ENCODE measurements around the gene TLCD3B.

TLCD3B gene

DNA sequence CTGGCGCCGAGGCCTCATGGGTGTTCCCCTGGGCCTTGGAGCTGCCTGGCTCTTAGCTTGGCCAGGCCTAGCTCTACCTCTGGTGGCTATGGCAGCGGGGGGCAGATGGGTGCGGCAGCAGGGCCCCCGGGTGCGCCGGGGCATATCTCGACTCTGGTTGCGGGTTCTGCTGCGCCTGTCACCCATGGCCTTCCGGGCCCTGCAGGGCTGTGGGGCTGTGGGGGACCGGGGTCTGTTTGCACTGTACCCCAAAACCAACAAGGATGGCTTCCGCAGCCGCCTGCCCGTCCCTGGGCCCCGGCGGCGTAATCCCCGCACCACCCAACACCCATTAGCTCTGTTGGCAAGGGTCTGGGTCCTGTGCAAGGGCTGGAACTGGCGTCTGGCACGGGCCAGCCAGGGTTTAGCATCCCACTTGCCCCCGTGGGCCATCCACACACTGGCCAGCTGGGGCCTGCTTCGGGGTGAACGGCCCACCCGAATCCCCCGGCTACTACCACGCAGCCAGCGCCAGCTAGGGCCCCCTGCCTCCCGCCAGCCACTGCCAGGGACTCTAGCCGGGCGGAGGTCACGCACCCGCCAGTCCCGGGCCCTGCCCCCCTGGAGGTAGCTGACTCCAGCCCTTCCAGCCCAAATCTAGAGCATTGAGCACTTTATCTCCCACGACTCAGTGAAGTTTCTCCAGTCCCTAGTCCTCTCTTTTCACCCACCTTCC lies 43.5 kb downstream of the TLCD3B start:
- no peak for DNase-seq

DNA sequence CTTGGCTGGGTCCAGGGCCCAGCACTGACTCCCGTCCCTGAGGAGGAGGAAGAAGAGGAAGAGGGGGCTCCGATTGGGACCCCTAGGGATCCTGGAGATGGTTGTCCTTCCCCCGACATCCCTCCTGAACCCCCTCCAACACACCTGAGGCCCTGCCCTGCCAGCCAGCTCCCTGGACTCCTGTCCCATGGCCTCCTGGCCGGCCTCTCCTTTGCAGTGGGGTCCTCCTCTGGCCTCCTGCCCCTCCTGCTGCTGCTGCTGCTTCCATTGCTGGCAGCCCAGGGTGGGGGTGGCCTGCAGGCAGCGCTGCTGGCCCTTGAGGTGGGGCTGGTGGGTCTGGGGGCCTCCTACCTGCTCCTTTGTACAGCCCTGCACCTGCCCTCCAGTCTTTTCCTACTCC lies 44.1 kb downstream of the TLCD3B start:
- DNase-seq = no peak

DNA sequence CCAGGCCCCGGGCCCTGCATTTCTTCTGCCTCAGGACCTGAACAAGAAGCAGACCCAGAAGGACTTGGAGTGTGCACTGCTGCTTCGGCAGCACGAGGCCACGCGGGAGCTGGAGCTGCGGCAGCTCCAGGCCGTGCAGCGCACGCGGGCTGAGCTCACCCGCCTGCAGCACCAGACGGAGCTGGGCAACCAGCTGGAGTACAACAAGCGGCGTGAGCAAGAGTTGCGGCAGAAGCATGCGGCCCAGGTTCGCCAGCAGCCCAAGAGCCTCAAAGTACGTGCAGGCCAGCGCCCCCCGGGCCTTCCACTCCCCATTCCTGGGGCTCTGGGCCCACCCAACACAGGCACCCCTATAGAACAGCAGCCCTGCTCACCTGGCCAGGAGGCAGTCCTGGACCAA lies 44.8 kb downstream of the TLCD3B start:
- DNase-seq = no peak

DNA sequence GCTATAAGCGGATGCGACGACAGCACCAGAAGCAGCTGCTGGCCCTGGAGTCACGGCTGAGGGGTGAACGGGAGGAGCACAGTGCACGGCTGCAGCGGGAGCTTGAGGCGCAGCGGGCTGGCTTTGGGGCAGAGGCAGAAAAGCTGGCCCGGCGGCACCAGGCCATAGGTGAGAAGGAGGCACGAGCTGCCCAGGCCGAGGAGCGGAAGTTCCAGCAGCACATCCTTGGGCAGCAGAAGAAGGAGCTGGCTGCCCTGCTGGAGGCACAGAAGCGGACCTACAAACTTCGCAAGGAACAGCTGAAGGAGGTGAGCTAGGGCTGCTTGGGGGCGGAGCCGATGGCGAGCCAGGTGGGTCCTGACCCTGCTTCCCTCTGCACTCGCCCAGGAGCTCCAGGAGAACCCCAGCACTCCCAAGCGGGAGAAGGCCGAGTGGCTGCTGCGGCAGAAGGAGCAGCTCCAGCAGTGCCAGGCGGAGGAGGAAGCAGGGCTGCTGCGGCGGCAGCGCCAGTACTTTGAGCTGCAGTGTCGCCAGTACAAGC lies 45.7 kb downstream of the TLCD3B start:
- no peak for DNase-seq

DNA sequence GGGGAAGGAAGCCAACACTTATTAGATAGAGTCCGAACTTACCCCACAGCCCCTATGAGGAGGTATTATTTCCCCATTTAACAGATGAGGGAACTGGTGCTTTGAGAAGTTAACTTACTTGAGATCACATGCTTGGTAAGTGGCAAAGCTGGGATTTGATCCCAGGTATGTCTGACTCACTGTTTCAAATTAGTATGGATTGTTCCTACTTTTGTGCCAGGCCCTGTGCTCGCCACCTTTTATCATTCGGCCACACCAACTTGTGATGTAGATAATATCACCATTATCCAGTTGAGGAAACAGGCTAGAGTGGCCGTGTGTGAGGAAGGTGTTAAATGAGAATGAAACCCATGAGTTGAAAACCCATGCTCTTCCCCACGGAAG lies 46.3 kb downstream of the TLCD3B start:
- DNase-seq = no peak

DNA sequence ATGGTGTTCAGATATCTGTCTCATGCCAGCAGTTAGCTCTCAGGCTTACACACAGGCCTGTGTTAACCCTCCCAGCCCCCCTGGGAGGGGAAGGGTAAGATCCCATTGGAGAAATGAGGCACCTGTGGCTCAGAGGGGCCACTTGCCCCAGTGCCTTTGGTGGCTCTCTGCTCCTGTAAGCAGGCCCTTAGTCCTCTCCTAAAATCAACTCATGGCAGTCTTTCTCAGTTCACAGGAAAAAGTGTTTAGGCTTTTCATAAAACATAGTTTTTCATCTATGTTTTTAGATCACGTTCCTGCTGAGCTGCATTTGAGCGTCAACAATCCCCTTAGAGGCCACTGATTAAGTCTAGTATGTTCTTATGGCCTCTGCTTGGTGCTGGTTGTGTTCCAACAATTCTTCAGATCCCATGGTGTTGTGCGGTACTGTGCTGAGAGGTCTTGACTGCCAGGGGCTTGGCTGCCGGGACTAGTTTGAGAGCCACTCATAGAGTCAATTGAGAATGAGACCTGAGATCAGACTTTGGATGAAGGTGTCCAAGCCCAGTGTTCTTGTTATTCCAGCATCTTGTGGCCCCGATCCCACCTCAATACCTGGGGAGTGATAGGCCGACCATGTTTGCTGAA lies 46.8 kb downstream of the TLCD3B start:
- DNase-seq = no peak

DNA sequence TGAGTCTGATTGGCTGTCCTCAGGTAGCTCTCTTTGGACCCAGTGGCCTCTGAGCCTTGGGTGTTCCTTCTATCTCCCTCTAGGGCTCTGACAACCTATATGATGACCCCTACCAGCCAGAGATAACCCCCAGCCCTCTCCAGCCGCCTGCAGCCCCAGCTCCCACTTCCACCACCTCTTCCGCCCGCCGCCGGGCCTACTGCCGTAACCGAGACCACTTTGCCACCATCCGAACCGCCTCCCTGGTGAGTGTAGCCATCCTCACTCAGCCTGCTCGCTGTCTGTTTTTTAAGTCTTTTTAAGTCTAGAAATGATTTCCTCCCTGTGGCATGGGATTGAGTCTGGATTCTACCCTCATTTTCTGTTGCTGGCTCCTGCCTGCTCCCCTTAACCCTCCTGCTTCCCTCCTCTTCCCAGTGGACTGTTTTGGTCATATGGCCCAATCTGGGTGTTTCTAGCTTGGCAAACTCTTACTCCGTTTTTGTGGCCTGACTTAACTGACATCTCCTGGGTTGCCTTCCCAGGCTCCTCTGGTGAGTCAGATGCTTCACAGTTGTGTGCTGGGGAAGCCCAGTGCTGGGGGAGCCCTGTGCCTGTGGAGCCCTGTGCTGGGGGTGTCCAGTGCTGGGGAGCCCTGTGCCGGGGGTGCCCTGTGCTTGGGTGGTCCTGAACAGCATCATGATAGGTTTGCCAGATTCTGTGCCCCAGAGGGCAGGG lies 47.5 kb downstream of the TLCD3B start:
- DNase-seq = no peak

DNA sequence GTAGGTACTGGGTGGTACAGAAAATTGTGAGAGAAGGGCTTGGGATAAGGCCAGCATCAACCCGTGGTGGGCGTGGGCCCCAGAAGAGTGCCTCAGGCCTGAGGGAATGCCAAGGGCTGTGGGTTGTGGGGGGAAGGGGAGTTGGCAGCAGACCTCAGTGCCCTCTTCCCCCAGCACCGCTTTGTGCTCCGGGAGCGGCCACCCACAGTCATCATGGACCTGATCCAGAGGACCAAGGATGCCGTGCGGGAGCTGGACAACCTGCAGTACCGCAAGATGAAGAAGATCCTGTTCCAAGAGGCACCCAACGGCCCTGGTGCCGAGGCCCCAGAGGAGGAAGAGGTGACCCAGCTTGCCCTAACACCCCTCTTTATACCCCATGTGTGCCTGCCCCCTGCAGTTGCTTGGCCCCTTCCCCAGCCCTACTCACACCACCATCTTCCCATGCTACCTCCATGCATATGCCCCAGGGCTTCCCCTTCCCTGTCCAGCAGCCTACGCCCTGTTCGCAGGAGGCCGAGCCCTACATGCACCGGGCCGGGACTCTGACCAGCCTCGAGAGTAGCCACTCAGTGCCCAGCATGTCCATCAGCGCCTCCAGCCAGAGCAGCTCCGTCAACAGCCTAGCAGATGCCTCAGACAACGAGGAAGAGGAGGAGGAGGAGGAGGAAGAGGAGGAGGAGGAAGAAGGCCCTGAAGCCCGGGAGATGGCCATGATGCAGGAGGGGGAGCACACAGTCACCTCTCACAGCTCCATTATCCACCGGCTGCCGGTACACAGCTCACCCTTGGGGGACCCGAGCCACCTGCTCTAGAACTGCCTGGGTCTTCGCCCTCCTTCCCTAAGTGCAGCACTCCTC lies 48.3 kb downstream of the TLCD3B start:
- no peak for DNase-seq

DNA sequence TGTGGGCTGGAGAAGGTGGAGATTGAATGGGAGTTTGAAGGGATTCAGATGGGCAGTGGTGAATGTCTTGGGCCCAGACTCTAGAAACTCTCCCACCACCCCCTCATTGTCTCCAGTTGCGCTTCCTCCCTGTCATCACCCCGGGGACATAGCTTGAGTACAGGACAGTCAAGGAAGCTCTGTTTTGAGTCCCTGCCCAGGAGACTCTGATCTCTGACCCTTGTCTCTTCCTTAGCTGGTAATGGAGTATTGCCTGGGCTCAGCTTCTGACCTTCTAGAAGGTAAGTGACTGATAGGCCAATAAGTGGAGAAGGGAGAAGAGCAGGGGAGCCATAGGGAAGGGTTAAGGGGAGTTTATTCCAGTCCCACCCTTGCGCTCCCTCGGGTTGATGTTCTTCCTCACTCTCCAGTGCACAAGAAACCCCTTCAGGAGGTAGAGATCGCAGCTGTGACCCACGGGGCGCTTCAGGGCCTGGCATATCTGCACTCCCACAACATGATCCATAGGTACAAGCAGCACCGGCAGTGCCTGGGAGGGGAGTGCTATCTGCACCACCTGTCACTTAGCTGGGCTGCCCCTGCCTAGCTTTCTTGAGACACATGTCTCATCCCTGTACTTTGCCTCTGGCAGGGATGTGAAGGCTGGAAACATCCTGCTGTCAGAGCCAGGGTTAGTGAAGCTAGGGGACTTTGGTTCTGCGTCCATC lies 52.4 kb downstream of the TLCD3B start:
- DNase-seq = no peak

DNA sequence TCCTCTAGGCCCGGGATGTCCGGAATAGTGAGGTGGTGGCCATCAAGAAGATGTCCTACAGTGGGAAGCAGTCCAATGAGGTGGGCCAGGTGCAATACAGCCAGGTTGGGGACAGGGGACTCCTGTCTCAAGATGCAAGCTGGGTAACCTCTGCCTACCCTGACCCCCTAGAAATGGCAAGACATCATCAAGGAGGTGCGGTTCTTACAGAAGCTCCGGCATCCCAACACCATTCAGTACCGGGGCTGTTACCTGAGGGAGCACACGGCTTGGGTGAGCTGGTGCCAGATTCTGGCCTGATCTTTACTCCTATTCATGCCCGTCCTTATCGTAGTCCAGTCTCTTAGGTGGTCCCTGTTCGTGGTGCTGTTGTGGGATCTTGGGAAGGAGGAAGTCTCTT lies 53.0 kb downstream of the TLCD3B start:
- DNase-seq = no peak

DNA sequence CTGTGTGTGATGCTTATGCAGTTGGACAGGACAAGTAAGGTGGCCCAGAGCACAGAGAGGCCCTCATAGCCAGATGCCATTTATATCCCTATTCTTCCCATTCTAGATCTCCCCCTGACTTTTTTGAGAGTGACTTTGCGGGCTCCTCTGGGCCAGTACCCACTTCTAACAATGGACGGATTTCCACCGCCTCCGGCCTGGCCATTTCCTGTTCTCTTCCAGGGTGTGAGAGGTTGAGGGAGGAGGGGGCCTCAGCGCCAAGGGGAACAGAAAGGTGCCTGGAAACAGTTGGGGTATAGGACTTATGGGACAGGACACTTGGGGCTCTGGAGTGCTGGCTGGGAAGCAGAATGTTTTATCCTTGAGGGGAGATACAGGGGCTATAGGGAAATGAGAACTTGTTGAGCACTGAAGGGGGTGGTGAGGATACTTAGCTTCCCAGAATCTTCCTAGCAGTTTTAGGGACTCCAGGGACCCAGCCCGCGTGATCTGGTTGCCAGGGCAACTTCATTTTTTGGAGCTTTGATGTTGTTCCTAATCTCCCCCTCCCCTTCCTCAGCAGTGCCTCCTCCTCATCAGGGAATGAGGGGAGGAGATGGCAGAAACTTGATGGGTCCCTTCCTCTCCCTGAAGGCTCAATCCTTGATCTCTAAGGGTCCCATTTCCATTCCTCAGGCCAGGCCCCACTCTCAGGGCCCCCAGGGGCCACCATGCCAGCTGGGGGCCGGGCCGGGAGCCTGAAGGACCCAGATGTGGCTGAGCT lies 53.8 kb downstream of the TLCD3B start:
- no peak for DNase-seq

DNA sequence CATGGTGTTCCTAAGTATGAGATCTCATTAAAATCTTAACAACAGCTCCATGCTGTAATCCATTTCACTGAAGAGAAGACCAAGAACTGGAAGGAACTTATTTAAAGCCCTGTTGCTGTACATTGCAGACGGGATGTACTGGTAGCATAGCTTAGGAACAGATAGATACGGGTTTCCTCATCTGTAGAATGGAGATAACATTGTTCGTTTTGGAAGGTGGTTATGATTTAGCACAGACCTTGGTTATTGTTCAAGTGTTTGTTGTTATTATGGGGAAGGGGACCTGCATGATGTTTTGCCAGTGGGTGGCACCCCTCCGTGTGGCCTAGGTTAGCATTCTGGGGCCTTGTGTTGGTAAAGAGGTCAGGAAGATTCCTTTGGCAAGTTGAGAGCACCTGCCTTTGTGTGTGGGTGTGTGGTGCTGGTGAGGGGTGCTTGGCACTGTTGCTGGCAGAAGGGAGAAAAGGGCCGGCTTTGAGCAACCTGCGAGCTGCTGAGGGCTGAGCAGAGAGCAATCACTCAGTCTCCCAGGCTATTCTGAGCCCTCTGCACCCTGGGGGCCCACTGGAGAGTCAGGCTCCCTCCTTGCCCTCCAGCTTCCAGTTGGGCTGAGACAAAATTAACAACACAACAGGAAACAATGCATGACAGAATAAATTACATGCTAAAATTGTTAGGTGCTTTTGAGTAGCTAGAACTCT lies 55.1 kb downstream of the TLCD3B start:
- no peak for DNase-seq

DNA sequence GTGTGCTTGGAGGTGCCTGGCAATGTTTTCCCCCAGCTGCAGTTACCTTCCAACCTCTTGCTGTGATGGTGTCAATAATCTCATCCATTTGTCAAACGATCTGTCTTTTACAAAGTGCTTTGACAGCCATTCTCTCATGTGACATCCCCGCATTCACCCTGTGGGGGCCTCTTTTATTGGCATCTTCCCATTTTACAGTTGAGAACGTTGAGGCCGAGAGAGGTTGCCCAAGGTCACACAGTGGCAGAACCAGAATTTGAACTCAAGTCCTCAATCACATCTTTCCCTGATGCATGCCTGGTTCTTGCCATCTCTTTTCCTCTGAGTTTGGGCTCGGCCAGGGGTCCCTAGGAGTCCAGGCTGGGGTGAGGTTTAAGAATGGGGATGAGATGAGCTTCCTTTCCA lies 55.9 kb downstream of the TLCD3B start:
- no peak for DNase-seq
